Small intestine (tissue), 7 donors: ENCODE measurements around the gene HBG1. TPM values are rescaled to one million over a fixed set of nuclear protein-coding genes. Genes with fewer than 3 reads are reported as not detected.

Source experiments
- DNase-seq, 2 donors: peaks; one replicate each; pipeline versions ENCODE4 v3.0.0 to v3.0.0-alpha.2; 2013
- FAIRE-seq: peaks from 2 replicates; lab custom pipeline; 2012; peaks lifted over from hg19 to GRCh38; lab: Jason Lieb, UNC
- H3K27ac ChIP-seq, 3 donors: one replicate each; pipeline ENCODE4 v1.5.1; 2013; ENCODE audit warnings: low read length in 2 of 3, mild to moderate bottlenecking in 2 of 3, control low read depth in 1 of 3, inconsistent platforms in 1 of 3, low read depth in 1 of 3, moderate library complexity in 1 of 3
- H3K27me3 ChIP-seq, 3 donors: one replicate each; pipeline ENCODE4 v1.6.1; 2013; ENCODE audit warnings: low read length in 3 of 3, inconsistent platforms in 1 of 3; ENCODE audit not compliant: control insufficient read depth in 3 of 3, insufficient read depth in 3 of 3
- H3K36me3 ChIP-seq, 3 donors: one replicate each; pipeline ENCODE4 v1.6.1; 2013; ENCODE audit warnings: low read length in 3 of 3, inconsistent platforms in 1 of 3, low read depth in 1 of 3, mild to moderate bottlenecking in 1 of 3, moderate library complexity in 1 of 3; ENCODE audit not compliant: control insufficient read depth in 3 of 3, insufficient read depth in 2 of 3
- H3K4me1 ChIP-seq, 3 donors: one replicate each; pipeline ENCODE4 v1.6.1; 2013; ENCODE audit warnings: low read length in 2 of 3, inconsistent platforms in 1 of 3, low read depth in 1 of 3, mild to moderate bottlenecking in 1 of 3, moderate library complexity in 1 of 3; ENCODE audit not compliant: control insufficient read depth in 3 of 3, insufficient read depth in 2 of 3
- H3K4me3 ChIP-seq, 3 donors: one replicate each; pipeline ENCODE4 v1.5.1; 2013; ENCODE audit warnings: low read length in 3 of 3, control low read depth in 1 of 3, inconsistent platforms in 1 of 3, low read depth in 1 of 3, mild to moderate bottlenecking in 1 of 3, moderate library complexity in 1 of 3
- H3K9me3 ChIP-seq, 2 donors: one replicate each; pipeline ENCODE4 v1.6.1; 2013; ENCODE audit warnings: low read depth in 1 of 2, low read length in 1 of 2; ENCODE audit not compliant: control insufficient read depth in 2 of 2, insufficient read depth in 1 of 2
- WGBS, 3 donors: extraction: QIAGEN DNeasy Blood & Tissue Kit; methylation state at CpG; one replicate each; pipeline ENCODE4 v1.1.7; 2013; 5-methylcytosine and 5-hydroxymethylcytosine counted together
- polyA plus RNA-seq, 4 donors: library from polyadenylated mRNA; stranded (reverse) in 3 of 4; unstranded in 1 of 4; fragments of 200-250 nt in 3 of 4; fragments of 120-200 nt in 1 of 4; gene quantifications; one replicate each; pipeline versions ENCODE4 v1.2.1 to v1.2.3, GENCODE V29; 2013
- donor health status: healthy with polysubstance abuse.
- donor health status: control.
- donor health status: control.
- donor health status: Bipolar disorder and iron deficiency.
- donor health status: healthy.

Gene HBG1
- polyA plus RNA-seq, 4 donors = 2.5 TPM; not detected in 3

DNA sequence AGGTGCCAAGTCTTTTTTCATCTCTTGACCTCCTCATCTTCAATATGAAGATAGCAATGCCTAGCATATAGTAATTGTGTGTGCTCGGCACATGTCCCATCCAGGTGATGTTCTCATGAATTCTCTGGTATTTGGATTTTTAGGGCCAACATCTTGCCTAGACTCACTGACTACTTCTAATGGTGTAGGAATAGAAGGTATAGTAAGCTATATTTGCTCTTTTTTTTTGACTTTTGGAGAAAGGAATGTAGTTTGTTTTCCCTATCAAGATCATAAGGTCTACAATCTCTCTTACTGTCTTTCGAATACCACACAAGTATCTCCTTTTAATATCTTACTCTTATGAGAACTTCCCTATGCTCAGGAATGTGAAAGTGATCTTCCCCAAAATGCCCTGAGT is 18.5 kb downstream of the HBG1 start:
- no peak for FAIRE-seq
- Histone ChIP-seq H3K9me3 (no peaks in the 10 kb centered on the region), H3K27ac (no peak overlapping the region), H3K27me3 (no peaks in the 10 kb centered on the region), H3K4me3 (no peak overlapping the region), H3K4me1 (no peaks in the 10 kb centered on the region), H3K36me3 (no peaks in the 10 kb centered on the region)
- no peak for DNase-seq
- 77 to 88% (median 82%) methylated on average over 2 of the region's 2 CpGs for WGBS, 3 donors

DNA sequence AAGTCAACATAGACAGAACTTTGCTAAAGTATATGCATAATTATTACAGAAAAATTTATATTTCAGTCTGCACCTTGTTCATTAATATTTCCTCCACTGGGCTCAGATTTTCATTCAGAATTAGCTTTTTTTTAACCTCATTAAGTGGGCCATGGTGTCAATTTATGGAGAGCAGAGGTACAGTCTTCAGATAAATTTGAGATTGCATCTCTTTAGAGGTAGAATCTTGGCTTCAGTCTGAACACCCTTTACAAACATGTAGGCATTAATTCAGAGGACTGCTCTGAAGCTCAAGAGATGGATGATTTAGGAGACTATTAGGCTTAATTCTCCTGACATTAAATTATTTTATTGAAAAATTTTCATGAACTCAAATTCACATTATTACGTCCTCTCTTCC is 19.4 kb downstream of the HBG1 start:
- DNase-seq = no peak
- FAIRE-seq = no peak
- no peaks in the 10 kb centered on the region for H3K36me3 ChIP-seq
- 84 to 100% (median 90%) methylated on average over 1 of the region's 1 CpG for WGBS, 3 donors
- no peak overlapping the region for H3K4me3 ChIP-seq
- H3K27me3 ChIP-seq = peaks cover 0 to 1% (median 0%) of the 10 kb centered on the region in 3 donors
- no peaks in the 10 kb centered on the region for H3K9me3 ChIP-seq
- no peaks in the 10 kb centered on the region for H3K4me1 ChIP-seq
- H3K27ac ChIP-seq = no peak overlapping the region

DNA sequence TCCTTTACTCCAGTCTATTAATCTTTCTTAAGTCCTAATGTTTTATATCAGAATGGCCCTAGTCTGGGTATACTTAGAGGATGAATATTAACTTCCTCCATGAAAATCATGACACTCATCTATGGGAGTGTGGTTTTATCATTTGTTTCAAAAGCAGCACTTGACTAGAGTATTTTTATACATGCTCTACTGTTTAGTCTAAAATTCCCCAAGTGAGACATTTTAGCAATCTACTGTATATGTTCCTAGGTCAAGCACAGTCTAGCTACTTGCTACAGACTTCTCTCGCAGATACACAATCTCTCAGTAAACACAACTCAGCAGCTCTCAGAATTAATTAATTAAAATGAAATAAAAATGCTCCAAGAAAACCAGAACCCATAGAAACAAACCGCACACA is 19.9 kb downstream of the HBG1 start:
- FAIRE-seq = no peak
- Histone ChIP-seq H3K9me3 (no peaks in the 10 kb centered on the region), H3K27ac (no peak overlapping the region), H3K4me3 (no peak overlapping the region), H3K4me1 (no peaks in the 10 kb centered on the region), H3K36me3 (no peaks in the 10 kb centered on the region), H3K27me3 (peaks cover 0 to 1% (median 0%) of the 10 kb centered on the region in 3 donors)
- WGBS, 3 donors = 81 to 87% (median 84%) methylated on average over 2 of the region's 2 CpGs
- no peak for DNase-seq

DNA sequence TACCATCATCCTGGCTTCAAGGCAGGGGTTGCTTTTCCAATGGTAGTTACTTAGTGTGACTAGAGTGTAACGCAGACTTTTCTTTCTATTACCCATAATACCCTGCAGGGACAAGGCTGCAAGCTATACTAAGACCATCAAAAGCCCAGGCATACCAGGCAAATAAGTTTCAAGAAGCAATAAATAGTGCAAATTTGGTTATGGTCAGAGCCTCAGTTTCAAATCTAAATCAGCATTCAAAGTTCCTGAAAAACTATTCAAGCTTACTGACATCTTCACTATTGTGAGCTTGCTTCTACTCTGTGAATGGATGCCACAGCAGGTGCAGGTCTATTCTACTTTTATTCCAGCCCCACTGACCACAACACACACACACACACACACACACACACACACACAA is 20.3 kb downstream of the HBG1 start:
- H3K27me3 ChIP-seq = peaks cover 0 to 1% (median 0%) of the 10 kb centered on the region in 3 donors
- H3K36me3 ChIP-seq = no peaks in the 10 kb centered on the region
- H3K4me3 ChIP-seq = no peak overlapping the region
- 81 to 90% (median 81%) methylated on average over 1 of the region's 1 CpG for WGBS, 3 donors
- H3K27ac ChIP-seq = no peak overlapping the region
- DNase-seq (no peak), FAIRE-seq (no peak)
- H3K9me3 ChIP-seq = no peaks in the 10 kb centered on the region
- H3K4me1 ChIP-seq = no peaks in the 10 kb centered on the region

DNA sequence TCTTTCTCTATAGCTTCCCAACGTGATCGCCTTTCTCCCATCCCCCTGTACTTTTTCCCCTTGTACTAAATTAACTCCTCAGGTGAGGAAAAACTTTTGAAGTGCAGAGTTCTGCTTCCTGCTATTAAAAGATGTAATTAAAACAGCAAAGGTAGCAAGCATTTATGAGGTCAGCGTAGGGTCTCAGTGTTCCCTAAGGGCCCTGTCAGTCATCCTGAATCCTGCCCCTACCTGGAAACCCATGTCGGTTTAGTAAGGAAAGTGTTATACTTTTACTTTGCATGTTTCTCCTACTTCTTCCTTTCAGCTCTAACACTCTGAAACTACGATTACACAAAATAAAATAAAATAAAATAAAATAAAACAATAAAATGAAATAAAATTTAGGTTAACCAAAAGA is 21.5 kb downstream of the HBG1 start:
- no peak for DNase-seq
- H3K4me1 ChIP-seq = no peaks in the 10 kb centered on the region

DNA sequence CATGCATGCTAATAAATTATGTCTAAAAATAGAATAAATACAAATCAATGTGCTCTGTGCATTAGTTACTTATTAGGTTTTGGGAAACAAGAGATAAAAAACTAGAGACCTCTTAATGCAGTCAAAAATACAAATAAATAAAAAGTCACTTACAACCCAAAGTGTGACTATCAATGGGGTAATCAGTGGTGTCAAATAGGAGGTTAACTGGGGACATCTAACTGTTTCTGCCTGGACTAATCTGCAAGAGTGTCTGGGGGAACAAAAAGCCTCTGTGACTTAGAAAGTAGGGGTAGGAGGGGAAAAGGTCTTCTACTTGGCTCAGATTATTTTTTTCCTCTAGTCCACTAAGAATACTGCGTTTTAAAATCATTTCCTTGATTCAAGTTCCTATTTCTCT is 22.0 kb downstream of the HBG1 start:
- no peak overlapping the region for H3K27ac ChIP-seq
- FAIRE-seq = no peak
- H3K4me1 ChIP-seq = no peaks in the 10 kb centered on the region
- no peak overlapping the region for H3K4me3 ChIP-seq
- no peak for DNase-seq
- peaks cover 0 to 1% (median 0%) of the 10 kb centered on the region in 3 donors for H3K27me3 ChIP-seq
- WGBS, 3 donors = 21 to 44% (median 27%) methylated on average over 1 of the region's 1 CpG
- no peaks in the 10 kb centered on the region for H3K36me3 ChIP-seq
- no peaks in the 10 kb centered on the region for H3K9me3 ChIP-seq

More for the DNA sequence above, 21.5 kb downstream of the HBG1 start:
- Histone ChIP-seq H3K36me3 (no peaks in the 10 kb centered on the region), H3K27ac (no peak overlapping the region), H3K27me3 (peaks cover 0 to 1% (median 0%) of the 10 kb centered on the region in 3 donors), H3K4me3 (no peak overlapping the region), H3K9me3 (no peaks in the 10 kb centered on the region)
- WGBS, 3 donors = 69 to 75% (median 73%) methylated on average over 5 of the region's 5 CpGs
- no peak for FAIRE-seq

DNA sequence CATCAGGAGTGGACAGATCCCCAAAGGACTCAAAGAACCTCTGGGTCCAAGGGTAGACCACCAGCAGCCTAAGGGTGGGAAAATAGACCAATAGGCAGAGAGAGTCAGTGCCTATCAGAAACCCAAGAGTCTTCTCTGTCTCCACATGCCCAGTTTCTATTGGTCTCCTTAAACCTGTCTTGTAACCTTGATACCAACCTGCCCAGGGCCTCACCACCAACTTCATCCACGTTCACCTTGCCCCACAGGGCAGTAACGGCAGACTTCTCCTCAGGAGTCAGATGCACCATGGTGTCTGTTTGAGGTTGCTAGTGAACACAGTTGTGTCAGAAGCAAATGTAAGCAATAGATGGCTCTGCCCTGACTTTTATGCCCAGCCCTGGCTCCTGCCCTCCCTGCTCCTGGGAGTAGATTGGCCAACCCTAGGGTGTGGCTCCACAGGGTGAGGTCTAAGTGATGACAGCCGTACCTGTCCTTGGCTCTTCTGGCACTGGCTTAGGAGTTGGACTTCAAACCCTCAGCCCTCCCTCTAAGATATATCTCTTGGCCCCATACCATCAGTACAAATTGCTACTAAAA is 22.8 kb downstream of the HBG1 start, which contains the start of gene HBB:
Gene HBB (minus strand): TSS at position 340 of the 579 bp plus-strand sequence. CDS start 50 bp downstream, at position 290.
- no peak for FAIRE-seq
- Histone ChIP-seq H3K4me3 (no peak within 1 kb of the TSS), H3K9me3 (no peaks in the 10 kb centered on the region), H3K4me1 (no peaks in the 10 kb centered on the region), H3K36me3 (no peaks in the 10 kb centered on the region), H3K27ac (no peak within 1 kb of the TSS), H3K27me3 (peaks cover 0 to 1% (median 0%) of the 10 kb centered on the region in 3 donors)
- peak in 1 of 2 donors; percentile 23 for DNase-seq
- WGBS, 3 donors = 60 to 74% (median 64%) methylated on average over 3 of the region's 3 CpGs

DNA sequence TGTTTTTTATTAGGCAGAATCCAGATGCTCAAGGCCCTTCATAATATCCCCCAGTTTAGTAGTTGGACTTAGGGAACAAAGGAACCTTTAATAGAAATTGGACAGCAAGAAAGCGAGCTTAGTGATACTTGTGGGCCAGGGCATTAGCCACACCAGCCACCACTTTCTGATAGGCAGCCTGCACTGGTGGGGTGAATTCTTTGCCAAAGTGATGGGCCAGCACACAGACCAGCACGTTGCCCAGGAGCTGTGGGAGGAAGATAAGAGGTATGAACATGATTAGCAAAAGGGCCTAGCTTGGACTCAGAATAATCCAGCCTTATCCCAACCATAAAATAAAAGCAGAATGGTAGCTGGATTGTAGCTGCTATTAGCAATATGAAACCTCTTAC is 24.2 kb downstream of the HBG1 start:
- Histone ChIP-seq H3K4me1 (no peaks in the 10 kb centered on the region), H3K36me3 (no peaks in the 10 kb centered on the region), H3K9me3 (no peaks in the 10 kb centered on the region), H3K27me3 (peaks cover 0 to 1% (median 0%) of the 10 kb centered on the region in 3 donors), H3K4me3 (no peak overlapping the region), H3K27ac (no peak overlapping the region)
- DNase-seq = no peak
- no peak for FAIRE-seq
- 36 to 53% (median 50%) methylated on average over 2 of the region's 2 CpGs for whole genome bisulfite sequencing, 3 donors
